K562 (cell line): ENCODE results near the gene GPR50. TPM values are rescaled to one million over a fixed set of nuclear protein-coding genes. Genes with fewer than 3 reads are reported as not detected.

ENCODE experiments used
- ATAC-seq: fragments of 200-7000 bp; cut with Tn5 transposase; 3 replicates; pipeline ENCODE4 v1.9.1; 2020; ENCODE audit warnings: moderate library complexity
- BruUV-seq: library from RNA; stranded (reverse); fragments of 400-500 nt; replicated peaks from 2 replicates; lab custom pipeline; 2021; lab: Mats Ljungman, UMichigan
- CTCF ChIA-PET: fragments of 300-600 bp; formaldehyde crosslinking; extraction: SDS; loops from one replicate; lab custom pipeline; 2021; ENCODE audit warnings: low intra/inter-chr PET ratio; lab: Yijun Ruan, JAX
- POLR2A ChIA-PET: fragments of 300-600, 350-650 bp; sonication (Branson Sonifier 250); formaldehyde crosslinking; extraction: SDS; loops from one replicate; lab custom pipeline; 2021; ENCODE audit warnings: antibody characterized with exemption, inconsistent platforms; lab: Yijun Ruan, JAX
- DNase-seq, 4 experiments: peaks; one replicate each; pipeline versions ENCODE4 v3.0.0 to v3.0.0-alpha.2; 2011 to 2018; ENCODE audit warnings: low spot score in 3 of 4, mixed read lengths in 3 of 4; ENCODE audit errors: extremely low read depth in 1 of 4
- FAIRE-seq: peaks from 2 replicates; lab custom pipeline; 2011; peaks lifted over from hg19 to GRCh38; lab: Jason Lieb, UNC
- H2AFZ ChIP-seq: 2 replicates; pipeline ENCODE4 v1.6.0; 2011; ENCODE audit warnings: low read depth, low read length, control low read depth, inconsistent platforms
- H3K27ac ChIP-seq: fragments of 200-600 bp; 3 replicates; pipeline ENCODE4 v1.8.0; 2011; ENCODE audit warnings: low read depth, mild to moderate bottlenecking, control low read depth, inconsistent platforms, low read length, moderate library complexity, mixed read lengths; ENCODE audit errors: extremely low read depth
- H3K27me3 ChIP-seq, 2 experiments: fragments of 300-600 bp in 1 of 2; 2 replicates in 1 of 2; 3 replicates in 1 of 2; pipeline versions ENCODE4 v1.6.0 to v1.8.0; 2011; ENCODE audit warnings: inconsistent platforms in 2 of 2, low read length in 2 of 2, mild to moderate bottlenecking in 1 of 2, mixed read lengths in 1 of 2, moderate library complexity in 1 of 2; ENCODE audit not compliant: control insufficient read depth in 2 of 2, insufficient read depth in 2 of 2
- H3K36me3 ChIP-seq: fragments of 300-600 bp; 3 replicates; pipeline ENCODE4 v1.8.0; 2011; ENCODE audit warnings: mild to moderate bottlenecking, low read length, inconsistent platforms; ENCODE audit not compliant: control insufficient read depth, insufficient read depth
- H3K4me1 ChIP-seq, 2 experiments: fragments of 200-600 bp in 1 of 2; replicated peaks in 1 of 2; 2 replicates in 1 of 2; 3 replicates in 1 of 2; pipeline versions ENCODE4 v1.5.1 to v1.8.0; 2011; ENCODE audit warnings: inconsistent platforms in 2 of 2, low read length in 2 of 2, mild to moderate bottlenecking in 1 of 2, mixed read lengths in 1 of 2, moderate library complexity in 1 of 2; ENCODE audit not compliant: control insufficient read depth in 2 of 2, insufficient read depth in 2 of 2
- H3K4me2 ChIP-seq: 2 replicates; pipeline ENCODE4 v1.6.1; 2011; ENCODE audit warnings: low read length, control low read depth, inconsistent platforms, mixed read lengths; ENCODE audit not compliant: insufficient read depth
- H3K4me3 ChIP-seq: fragments of 200-600 bp; sonication (generic), shearing (Covaris generic); 2 replicates; pipeline ENCODE4 v1.5.1; 2016; ENCODE audit warnings: control low read depth, inconsistent platforms
- H3K79me2 ChIP-seq: fragments of 200-600 bp; 3 replicates; pipeline ENCODE4 v1.8.0; 2011; ENCODE audit warnings: low read length, inconsistent platforms; ENCODE audit not compliant: control insufficient read depth, insufficient read depth
- H3K9ac ChIP-seq, 2 experiments: 2 replicates each; pipeline versions ENCODE4 v1.6.0 to v1.6.1; 2011; ENCODE audit warnings: low read depth in 2 of 2, low read length in 2 of 2, control low read depth in 1 of 2, inconsistent platforms in 1 of 2, mild to moderate bottlenecking in 1 of 2, mixed read lengths in 1 of 2; ENCODE audit not compliant: insufficient read depth in 1 of 2
- H3K9me1 ChIP-seq: one replicate; pipeline ENCODE4 v1.6.0; 2011; ENCODE audit warnings: inconsistent platforms, mild to moderate bottlenecking, low read length, moderate library complexity; ENCODE audit not compliant: control insufficient read depth, insufficient read depth
- H3K9me3 ChIP-seq: replicated peaks from 2 replicates; pipeline ENCODE4 v1.5.1; 2011; ENCODE audit warnings: low read depth, low read length, inconsistent platforms; ENCODE audit not compliant: control insufficient read depth, insufficient read depth
- H4K20me1 ChIP-seq: replicated peaks from 2 replicates; pipeline ENCODE4 v1.6.1; 2011; ENCODE audit warnings: low read length, inconsistent platforms, mixed read lengths; ENCODE audit not compliant: control insufficient read depth, insufficient read depth
- C11orf30 ChIP-seq: fragments of 450-650 bp; IDR thresholded peaks from 2 replicates; pipeline ENCODE4 v1.6.1; 2016; ENCODE audit warnings: low read depth, mild to moderate bottlenecking
- CEBPG ChIP-seq, 3 experiments: fragments of 200-800 bp in 1 of 3; sonication (Bioruptor generic) in 1 of 3; sonication (generic) in 1 of 3; formaldehyde crosslinking in 1 of 3; IDR thresholded peaks in 2 of 3; conservative IDR thresholded peaks in 1 of 3; 2 replicates each; pipeline versions ENCODE4 v1.6.1 to v1.8.0; 2016 to 2022; ENCODE audit warnings: missing compliant biosample characterization in 2 of 3, missing genetic modification characterization in 2 of 3, mild to moderate bottlenecking in 1 of 3, missing genetic modification reagents in 1 of 3
- DPF2 ChIP-seq: fragments of 450-650 bp; IDR thresholded peaks from 2 replicates; pipeline ENCODE4 v1.6.1; 2016
- KDM4B ChIP-seq, 2 experiments: fragments of 450-650 bp in 1 of 2; sonication (generic) in 1 of 2; IDR thresholded peaks; 2 replicates each; pipeline ENCODE4 v1.6.1; 2016 to 2017; ENCODE audit warnings: borderline replicate concordance in 2 of 2, antibody characterized with exemption in 1 of 2, low read depth in 1 of 2, mild to moderate bottlenecking in 1 of 2
- MCM2 ChIP-seq: fragments of 450-650 bp; IDR thresholded peaks from 2 replicates; pipeline ENCODE4 v1.6.1; 2017; ENCODE audit warnings: low read depth, mild to moderate bottlenecking
- NCOR1 ChIP-seq: fragments of 450-650 bp; IDR thresholded peaks from 2 replicates; pipeline ENCODE4 v1.6.1; 2016; ENCODE audit warnings: mild to moderate bottlenecking, moderate library complexity
- NR3C1 ChIP-seq: sonication (generic); formaldehyde crosslinking; IDR thresholded peaks from 2 replicates; pipeline ENCODE4 v1.8.1; 2022; ENCODE audit warnings: missing genetic modification reagents
- RAD21 ChIP-seq, 2 experiments: fragments of 250-450 bp in 1 of 2; fragments of 450-650 bp in 1 of 2; sonication (Bioruptor Pico) in 1 of 2; formaldehyde crosslinking in 1 of 2; IDR thresholded peaks in 1 of 2; conservative IDR thresholded peaks in 1 of 2; 2 replicates each; pipeline versions ENCODE4 v1.4.0 to v1.8.0; 2020 to 2022; ENCODE audit warnings: mild to moderate bottlenecking in 2 of 2, moderate library complexity in 1 of 2
- SMC3 ChIP-seq: conservative IDR thresholded peaks from 2 replicates; pipeline ENCODE4 v1.6.1; 2011; ENCODE audit warnings: low read depth, low read length, improper control_type of control experiment; ENCODE audit not compliant: insufficient read depth
- ZNF197 ChIP-seq: fragments of 200-800 bp; sonication (Bioruptor generic); IDR thresholded peaks from 2 replicates; pipeline ENCODE4 v1.6.1; 2016; ENCODE audit warnings: low read depth, missing genetic modification characterization, missing compliant biosample characterization
- ZNF436 ChIP-seq: fragments of 250-450, 450-650 bp; sonication (Bioruptor Pico); formaldehyde crosslinking; IDR thresholded peaks from 2 replicates; pipeline ENCODE4 v1.7.0; 2020; ENCODE audit warnings: mild to moderate bottlenecking
- WGBS: fragments of 100-300 bp; shearing (Covaris generic); methylation state at CpG from one replicate; pipeline ENCODE4 v1.1.6; 2016; ENCODE audit warnings: low coverage, mixed read lengths; ENCODE audit not compliant: insufficient coverage; ENCODE audit errors: missing lambda C conversion rate; 5-methylcytosine and 5-hydroxymethylcytosine counted together
- in situ Hi-C: fragments of 300-500 bp; cut with MboI; formaldehyde crosslinking; loops from 4 replicates; pipeline ENCODE4 v1.15.0; 2018; ENCODE audit warnings: inconsistent platforms, mixed read lengths
- intact Hi-C: fragments of 100-400 bp; cut with micrococcal nuclease; formaldehyde crosslinking; loops from 2 replicates; pipeline ENCODE4 v1.14.2; 2022
- polyA plus RNA-seq, 8 experiments: library from polyadenylated mRNA; depleted of rRNA in 4 of 8; stranded (reverse) in 5 of 8; unstranded in 3 of 8; fragments of >200 nt; fragmentation: Nextera tagmentation in 2 of 8; fragmentation: Illumina TruSeq in 1 of 8; extraction: Ambion mirVana in 2 of 8; extraction: Trizol in 1 of 8; gene quantifications; 2 replicates each; pipeline versions ENCODE4 v1.2.1 to v1.2.3, GENCODE V29; 2011 to 2014; ENCODE audit warnings: inconsistent platforms in 1 of 8, missing spikeins in 1 of 8
- total RNA-seq, 7 experiments: library from RNA; depleted of rRNA in 6 of 7; stranded (reverse); fragments of >200 nt in 6 of 7; fragmentation: Illumina TruSeq in 2 of 7; extraction: Trizol in 2 of 7; gene quantifications; 2 replicates each; pipeline versions ENCODE4 v1.2.1 to v1.2.3, GENCODE V29; 2011 to 2021; ENCODE audit warnings: low replicate concordance in 1 of 7
- TF ChIP-seq, protein P1 (sequence below): fragments of 450-650 bp; formaldehyde crosslinking; IDR thresholded peaks from 2 replicates; pipeline ENCODE4 v1.4.0; 2020; ENCODE audit warnings: mild to moderate bottlenecking, moderate library complexity
- TF ChIP-seq, protein P2 (sequence below), 3 experiments: IDR thresholded peaks in 2 of 3; conservative IDR thresholded peaks in 1 of 3; 2 replicates each; pipeline ENCODE4 v1.5.1; 2011 to 2012; ENCODE audit warnings: low read length in 3 of 3, mild to moderate bottlenecking in 3 of 3, control low read depth in 2 of 3, improper control_type of control experiment in 1 of 3, inconsistent platforms in 1 of 3, low read depth in 1 of 3, mixed read lengths in 1 of 3, moderate library complexity in 1 of 3; ENCODE audit not compliant: insufficient read depth in 2 of 3

GPR50 gene
- total and polyA plus RNA-seq, 9 of the 15 experiments (the other 6 are each of a cell fraction or from before 2014, with no cell fraction given), result 0.03 TPM; not detected in 8

DNA sequence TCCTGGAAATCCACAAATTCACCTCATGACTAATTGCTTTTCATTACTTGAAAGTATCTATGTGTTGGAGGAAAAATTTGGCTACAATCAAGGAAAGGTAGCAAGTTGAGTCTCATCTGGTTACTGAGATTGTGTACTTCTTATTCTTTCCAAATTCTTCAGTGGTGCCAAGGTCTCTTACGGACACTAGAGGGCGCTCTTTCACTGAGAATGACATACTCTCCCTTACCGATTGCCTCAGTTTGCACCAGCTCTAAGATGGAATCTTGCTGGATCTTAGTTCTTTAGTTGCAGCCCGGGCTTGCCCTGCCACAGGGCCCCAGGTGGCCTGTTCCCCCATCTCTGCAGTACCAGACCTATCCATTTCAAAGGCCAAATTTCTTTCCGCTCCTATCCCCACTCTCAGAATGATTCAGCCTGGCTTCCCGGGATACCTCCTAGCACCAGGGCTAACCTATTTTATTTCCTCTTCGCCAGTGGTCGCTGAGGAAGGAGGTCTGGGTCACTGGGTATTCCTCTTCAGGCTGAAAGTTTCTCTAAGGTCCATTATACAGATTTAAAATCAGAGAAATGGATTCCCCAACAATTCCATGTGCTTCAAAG lies 24.6 kb upstream of the GPR50 start:
- H3K79me2 ChIP-seq, result no peaks in the 10 kb centered on the region
- BruUV-seq, result no TSS peak
- no peak overlapping the region for H3K4me3 ChIP-seq
- no peaks in the 10 kb centered on the region for H3K9me1 ChIP-seq
- CTCF ChIA-PET, result interaction anchor here (0.9 to 1.7 kb wide), 4 partner anchors 207 to 1763 kb away, joined by 3 to 18 read pairs (median 4); no protein-coding TSS in a partner anchor
- intact Hi-C loops (loop anchor here (1.0 to 5.0 kb wide), 5 partner anchors 211 to 1481 kb away; no protein-coding TSS in a partner anchor), in situ Hi-C loops (loop anchor here (5.0 to 25.0 kb wide), 3 partner anchors 211 to 531 kb away; no protein-coding TSS in a partner anchor)
- DNase-seq (peak; percentile 45 to 57 (median 50)), FAIRE-seq (peak; percentile 49), ATAC-seq (peak; percentile 91)
- H3K27ac ChIP-seq, result no peak overlapping the region
- no peaks in the 10 kb centered on the region for H3K36me3 ChIP-seq
- no peaks in the 10 kb centered on the region for H4K20me1 ChIP-seq
- no peaks in the 10 kb centered on the region; a peak in 1 of 5 replicates for H3K4me1 ChIP-seq
- WGBS, result 6% methylated on average over 8 of the region's 8 CpGs
- no peak overlapping the region for H2AFZ ChIP-seq
- H3K4me2 ChIP-seq, result no peak overlapping the region
- POLR2A ChIA-PET, result no interaction called here
- H3K27me3 ChIP-seq, result no peaks in the 10 kb centered on the region; a peak in 1 of 5 replicates
- H3K9me3 ChIP-seq, result no peaks in the 10 kb centered on the region
- H3K9ac ChIP-seq, result no peak overlapping the region
- TF ChIP-seq CEBPG (CRISPR knock-in tag; IDR thresholded peaks at IDR 0.05) (peak; percentile 59; the same call in 1 of the 2 replicates), CEBPG (tag; conservative IDR thresholded peaks at IDR 0.05 in 1 of 2, IDR thresholded peaks at IDR 0.05 in 1 of 2) (no peak), NR3C1 (CRISPR knock-in tag) (no peak), C11orf30 (no peak), MCM2 (no peak), ZNF436 (CRISPR knock-in tag) (no peak), ZNF197 (no peak), KDM4B (IDR thresholded peaks at IDR 0.05; ENCODE audit: borderline replicate concordance in 2 of 2, low read depth in 1 of 2) (no peak), SMC3 (peak; percentile 80), RAD21 (CRISPR knock-in tag; conservative IDR thresholded peaks at IDR 0.05 in 1 of 2, IDR thresholded peaks at IDR 0.05 in 1 of 2) (peak; percentile 82 to 84), NCOR1 (no peak), DPF2 (no peak)
- TF ChIP-seq, protein P1, sequence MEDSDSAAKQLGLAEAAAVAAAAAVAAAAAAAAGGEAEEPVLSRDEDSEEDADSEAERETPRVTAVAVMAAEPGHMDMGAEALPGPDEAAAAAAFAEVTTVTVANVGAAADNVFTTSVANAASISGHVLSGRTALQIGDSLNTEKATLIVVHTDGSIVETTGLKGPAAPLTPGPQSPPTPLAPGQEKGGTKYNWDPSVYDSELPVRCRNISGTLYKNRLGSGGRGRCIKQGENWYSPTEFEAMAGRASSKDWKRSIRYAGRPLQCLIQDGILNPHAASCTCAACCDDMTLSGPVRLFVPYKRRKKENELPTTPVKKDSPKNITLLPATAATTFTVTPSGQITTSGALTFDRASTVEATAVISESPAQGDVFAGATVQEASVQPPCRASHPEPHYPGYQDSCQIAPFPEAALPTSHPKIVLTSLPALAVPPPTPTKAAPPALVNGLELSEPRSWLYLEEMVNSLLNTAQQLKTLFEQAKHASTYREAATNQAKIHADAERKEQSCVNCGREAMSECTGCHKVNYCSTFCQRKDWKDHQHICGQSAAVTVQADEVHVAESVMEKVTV (CRISPR knock-in tag), result peak; percentile 53; the same call in 1 of the 2 replicates
- TF ChIP-seq, protein P2, sequence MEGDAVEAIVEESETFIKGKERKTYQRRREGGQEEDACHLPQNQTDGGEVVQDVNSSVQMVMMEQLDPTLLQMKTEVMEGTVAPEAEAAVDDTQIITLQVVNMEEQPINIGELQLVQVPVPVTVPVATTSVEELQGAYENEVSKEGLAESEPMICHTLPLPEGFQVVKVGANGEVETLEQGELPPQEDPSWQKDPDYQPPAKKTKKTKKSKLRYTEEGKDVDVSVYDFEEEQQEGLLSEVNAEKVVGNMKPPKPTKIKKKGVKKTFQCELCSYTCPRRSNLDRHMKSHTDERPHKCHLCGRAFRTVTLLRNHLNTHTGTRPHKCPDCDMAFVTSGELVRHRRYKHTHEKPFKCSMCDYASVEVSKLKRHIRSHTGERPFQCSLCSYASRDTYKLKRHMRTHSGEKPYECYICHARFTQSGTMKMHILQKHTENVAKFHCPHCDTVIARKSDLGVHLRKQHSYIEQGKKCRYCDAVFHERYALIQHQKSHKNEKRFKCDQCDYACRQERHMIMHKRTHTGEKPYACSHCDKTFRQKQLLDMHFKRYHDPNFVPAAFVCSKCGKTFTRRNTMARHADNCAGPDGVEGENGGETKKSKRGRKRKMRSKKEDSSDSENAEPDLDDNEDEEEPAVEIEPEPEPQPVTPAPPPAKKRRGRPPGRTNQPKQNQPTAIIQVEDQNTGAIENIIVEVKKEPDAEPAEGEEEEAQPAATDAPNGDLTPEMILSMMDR (IDR thresholded peaks at IDR 0.05 in 2 of 3, conservative IDR thresholded peaks at IDR 0.05 in 1 of 3; ENCODE audit: insufficient read depth in 2 of 3, low read depth in 1 of 3, low read length in 3 of 3), result peak; percentile 59 to 78 (median 72)
